Common myeloid progenitor, CD34-positive (primary cell): ENCODE data around the gene SLC35E2B.

Experiments used
- CTCF ChIA-PET: fragments of 350-600 bp; sonication (Branson Sonifier 250); formaldehyde crosslinking; loops from one replicate; lab custom pipeline; 2021; ENCODE audit warnings: antibody characterized with exemption; lab: Charles Lee
- POLR2A ChIA-PET: fragments of 350-600 bp; sonication (Branson Sonifier 250); formaldehyde crosslinking; loops from one replicate; lab custom pipeline; 2021; ENCODE audit warnings: antibody characterized with exemption; lab: Charles Lee
- DNase-seq, 3 donors: peaks; one replicate each; pipeline versions ENCODE4 v3.0.0 to v3.0.0-alpha.2; 2013
- H3K27ac ChIP-seq, 2 experiments: 1 replicate in 1 of 2; 2 replicates in 1 of 2; pipeline ENCODE4 v1.7.0; 2013; ENCODE audit warnings: inconsistent platforms in 2 of 2, low read length in 2 of 2, mild to moderate bottlenecking in 2 of 2, low read depth in 1 of 2, moderate library complexity in 1 of 2; ENCODE audit not compliant: severe bottlenecking in 2 of 2, insufficient read depth in 1 of 2, poor library complexity in 1 of 2
- H3K27me3 ChIP-seq, 5 experiments: replicated peaks in 2 of 5; 1 replicate in 3 of 5; 2 replicates in 2 of 5; pipeline versions ENCODE4 v1.6.1 to v1.7.0; 2013; ENCODE audit warnings: low read length in 4 of 5, mild to moderate bottlenecking in 2 of 5, moderate library complexity in 2 of 5, inconsistent platforms in 1 of 5; ENCODE audit not compliant: insufficient read depth in 5 of 5, control insufficient read depth in 4 of 5
- H3K36me3 ChIP-seq, 4 experiments: 1 replicate in 2 of 4; 2 replicates in 2 of 4; pipeline versions ENCODE4 v1.6.1 to v1.7.0; 2013; ENCODE audit warnings: low read length in 3 of 4, control low read depth in 1 of 4, mild to moderate bottlenecking in 1 of 4; ENCODE audit not compliant: control insufficient read depth in 4 of 4, insufficient read depth in 4 of 4
- H3K4me1 ChIP-seq, 4 experiments: 1 replicate in 3 of 4; 2 replicates in 1 of 4; pipeline versions ENCODE4 v1.6.1 to v1.7.1; 2013; ENCODE audit warnings: low read length in 3 of 4, mild to moderate bottlenecking in 3 of 4, control low read depth in 1 of 4, inconsistent platforms in 1 of 4, moderate library complexity in 1 of 4; ENCODE audit not compliant: control insufficient read depth in 4 of 4, insufficient read depth in 4 of 4; ENCODE audit errors: control extremely low read depth in 1 of 4
- H3K4me3 ChIP-seq, 7 experiments: 1 replicate in 4 of 7; 2 replicates in 3 of 7; pipeline versions ENCODE4 v1.5.1 to v1.7.0; 2013; ENCODE audit warnings: mild to moderate bottlenecking in 7 of 7, low read length in 6 of 7, moderate library complexity in 6 of 7, inconsistent platforms in 2 of 7, low read depth in 2 of 7, control low read depth in 1 of 7; ENCODE audit not compliant: insufficient read depth in 4 of 7, control insufficient read depth in 1 of 7; ENCODE audit errors: extremely low read depth in 1 of 7
- H3K9me3 ChIP-seq, 5 experiments: 1 replicate in 4 of 5; 2 replicates in 1 of 5; pipeline versions ENCODE4 v1.6.1 to v1.7.1; 2013; ENCODE audit warnings: low read length in 4 of 5, mild to moderate bottlenecking in 2 of 5, inconsistent platforms in 1 of 5, low read depth in 1 of 5, moderate library complexity in 1 of 5; ENCODE audit not compliant: control insufficient read depth in 4 of 5, insufficient read depth in 2 of 5; ENCODE audit errors: control extremely low read depth in 1 of 5
- WGBS: methylation state at CpG from one replicate; pipeline ENCODE4 v1.1.5; 2013; ENCODE audit not compliant: insufficient coverage; 5-methylcytosine and 5-hydroxymethylcytosine counted together

The SLC35E2B gene

GRCh38 chr1:1613509-1614082 is 79.0 kb downstream of the SLC35E2B start:
- Histone ChIP-seq H3K9me3 (no peaks in the 10 kb centered on the region), H3K27me3 (no peaks in the 10 kb centered on the region), H3K36me3 (peaks cover 0 to 11% (median 8%) of the 10 kb centered on the region in 4 experiments), H3K4me3 (peak overlapping the region in 4 of 7 experiments; percentile 82 to 92 (median 89)), H3K27ac (peak overlapping the region in 1 of 2 experiments; percentile 97), H3K4me1 (peaks cover 5 to 44% (median 31%) of the 10 kb centered on the region in 4 experiments)
- no peak for DNase-seq
- CTCF ChIA-PET: interaction anchor here (0.5 to 1.8 kb wide), 6 partner anchors 11 to 41 kb away, joined by 3 to 5 read pairs (median 4); no protein-coding TSS in a partner anchor
- POLR2A ChIA-PET: interaction anchor here (1.9 to 3.1 kb wide), 2 partner anchors 10 to 16 kb away, joined by 7 to 20 read pairs; no protein-coding TSS in a partner anchor
- 59% methylated on average over 8 of the region's 11 CpGs for WGBS

GRCh38 chr1:1612104-1612400 is 80.5 kb downstream of the SLC35E2B start:
- Histone ChIP-seq H3K4me1 (peaks cover 5 to 46% (median 37%) of the 10 kb centered on the region in 4 experiments), H3K9me3 (no peaks in the 10 kb centered on the region), H3K36me3 (no peaks in the 10 kb centered on the region), H3K4me3 (no peak overlapping the region), H3K27me3 (no peaks in the 10 kb centered on the region), H3K27ac (no peak overlapping the region)
- ChIA-PET POLR2A (no interaction called here), CTCF (interaction anchor here (0.6 to 1.2 kb wide), 3 partner anchors 15 to 56 kb away, joined by 3 to 4 read pairs (median 3); no protein-coding TSS in a partner anchor)
- WGBS: 100% methylated on average over 1 of the region's 3 CpGs
- DNase-seq: no peak

- no peak for DNase-seq
- Histone ChIP-seq H3K27me3 (no peaks in the 10 kb centered on the region), H3K9me3 (no peaks in the 10 kb centered on the region), H3K4me3 (no peak overlapping the region), H3K36me3 (no peaks in the 10 kb centered on the region), H3K27ac (no peak overlapping the region), H3K4me1 (peaks cover 5 to 43% (median 33%) of the 10 kb centered on the region in 4 experiments)
- WGBS: 100% methylated on average over 6 of the region's 9 CpGs
- CTCF ChIA-PET: no interaction called here
- POLR2A ChIA-PET: interaction anchor here (0.6 kb wide), 1 partner anchor 7 kb away, joined by 5 read pairs; no protein-coding TSS in a partner anchor
These were observed 81.8 kb downstream of the SLC35E2B start for GRCh38 chr1:1610796-1611195.

- CTCF ChIA-PET: interaction anchor here (1.1 kb wide), 1 partner anchor 56 kb away, joined by 4 read pairs; no protein-coding TSS in a partner anchor
- no peak for DNase-seq
- POLR2A ChIA-PET: no interaction called here
- H3K4me1 ChIP-seq: peaks cover 5 to 42% (median 33%) of the 10 kb centered on the region in 4 experiments
- H3K27me3 ChIP-seq: no peaks in the 10 kb centered on the region
- no peak overlapping the region for H3K27ac ChIP-seq
- no peaks in the 10 kb centered on the region for H3K9me3 ChIP-seq
- H3K36me3 ChIP-seq: no peaks in the 10 kb centered on the region
- H3K4me3 ChIP-seq: no peak overlapping the region
- WGBS: 82% methylated on average over 11 of the region's 12 CpGs
These were observed 82.6 kb downstream of the SLC35E2B start for GRCh38 chr1:1609822-1610485.
